ENCODE data around the gene TECTA.

- TF ChIP-seq CTCF (IDR thresholded peaks at IDR 0.05) (no peak), POLR2AphosphoS5 (IDR thresholded peaks at IDR 0.05; ENCODE audit: low read depth, low read length) (no peak)
Observed at GRCh38 chr11:121226415-121227263, 125.6 kb downstream of the TECTA start.
